ENCODE results near the gene ALX4. TPM values are rescaled to one million over a fixed set of nuclear protein-coding genes. Genes with fewer than 3 reads are reported as not detected.

ALX4 gene
- total and polyA plus RNA-seq, 2 donors (not counting 1 experiment from before 2014, with no cell fraction given) = not detected

GRCh38 chr11:44269369-44270351 lies 40.3 kb downstream of the ALX4 start:
- H3K27me3 Mint-ChIP-seq = peaks cover 17% of the 10 kb centered on the region
- H3K79me2 ChIP-seq (ENCODE audit: control insufficient read depth, insufficient read depth, low read length) = no peaks in the 10 kb centered on the region
- H3K9me3 Mint-ChIP-seq (ENCODE audit: insufficient read depth) = no peaks in the 10 kb centered on the region
- H3K9ac ChIP-seq (ENCODE audit: low read length) = no peak overlapping the region
- H3K4me1 Mint-ChIP-seq = no peaks in the 10 kb centered on the region
- no peaks in the 10 kb centered on the region for H3K27me3 ChIP-seq (replicated peaks in 1 of 4; ENCODE audit: control extremely low read depth in 1 of 4, control insufficient read depth in 3 of 4, insufficient read depth in 4 of 4, low read length in 3 of 4)
- H3K9me3 ChIP-seq (ENCODE audit: control extremely low read depth in 1 of 3, control insufficient read depth in 2 of 3, insufficient read depth in 1 of 3, low read length in 2 of 3) = peaks cover 0 to 3% (median 0%) of the 10 kb centered on the region in 3 donors
- H3K36me3 ChIP-seq (replicated peaks in 1 of 2; ENCODE audit: control extremely low read depth in 1 of 2, control insufficient read depth in 1 of 2, extremely low read depth in 1 of 2, insufficient read depth in 2 of 2, low read length in 1 of 2) = no peaks in the 10 kb centered on the region
- DNase-seq (no peak), ATAC-seq (ENCODE audit: low read depth) (no peak)
- CTCF ChIA-PET = no interaction called here
- H3K4me2 ChIP-seq (replicated peaks; ENCODE audit: low read depth, low read length, poor library complexity, severe bottlenecking) = no peak overlapping the region
- TF ChIP-seq EZH2 (IDR thresholded peaks at IDR 0.05; ENCODE audit: borderline replicate concordance, insufficient read depth, low read depth, low read length, poor library complexity, severe bottlenecking) (no peak), CTCF (IDR thresholded peaks at IDR 0.05) (no peak)
- no peak overlapping the region for H3K27ac Mint-ChIP-seq
- no peaks in the 10 kb centered on the region for H3K4me1 ChIP-seq (ENCODE audit: control insufficient read depth in 2 of 2, insufficient read depth in 2 of 2, low read length in 2 of 2)
- intact Hi-C loops (cut with micrococcal nuclease) = no loop called here
- POLR2A ChIA-PET = no interaction called here
- H3K4me3 ChIP-seq (ENCODE audit: control extremely low read depth in 1 of 5, extremely low read depth in 1 of 5, insufficient read depth in 1 of 5, low read depth in 2 of 5, low read length in 4 of 5) = no peak overlapping the region
- 84% methylated on average over 12 of the region's 17 CpGs for WGBS (ENCODE audit: insufficient coverage)
- H4K20me1 ChIP-seq (ENCODE audit: control insufficient read depth, insufficient read depth, low read length, poor library complexity, severe bottlenecking) = no peaks in the 10 kb centered on the region
- H3K4me3 Mint-ChIP-seq = no peak overlapping the region
- H2AFZ ChIP-seq (ENCODE audit: insufficient read depth, low read depth, low read length, poor library complexity, severe bottlenecking) = no peak overlapping the region
- H3K27ac ChIP-seq (ENCODE audit: low read length in 2 of 2) = no peak overlapping the region

GRCh38 chr11:44268614-44269080 lies 41.3 kb downstream of the ALX4 start:
- CTCF ChIA-PET = no interaction called here

More at GRCh38 chr11:44268614-44269080, 41.3 kb downstream of the ALX4 start:
- Histone ChIP-seq H2AFZ (ENCODE audit: insufficient read depth, low read depth, low read length, poor library complexity, severe bottlenecking) (no peak overlapping the region), H4K20me1 (ENCODE audit: control insufficient read depth, insufficient read depth, low read length, poor library complexity, severe bottlenecking) (no peaks in the 10 kb centered on the region), H3K79me2 (ENCODE audit: control insufficient read depth, insufficient read depth, low read length) (no peaks in the 10 kb centered on the region), H3K9me3 (ENCODE audit: control extremely low read depth in 1 of 3, control insufficient read depth in 2 of 3, insufficient read depth in 1 of 3, low read length in 2 of 3) (peaks cover 0 to 3% (median 0%) of the 10 kb centered on the region in 3 donors), H3K9ac (ENCODE audit: low read length) (no peak overlapping the region), H3K36me3 (replicated peaks in 1 of 2; ENCODE audit: control extremely low read depth in 1 of 2, control insufficient read depth in 1 of 2, extremely low read depth in 1 of 2, insufficient read depth in 2 of 2, low read length in 1 of 2) (no peaks in the 10 kb centered on the region), H3K4me3 (ENCODE audit: control extremely low read depth in 1 of 5, extremely low read depth in 1 of 5, insufficient read depth in 1 of 5, low read depth in 2 of 5, low read length in 4 of 5) (no peak overlapping the region), H3K4me1 (ENCODE audit: control insufficient read depth in 2 of 2, insufficient read depth in 2 of 2, low read length in 2 of 2) (no peaks in the 10 kb centered on the region), H3K27ac (ENCODE audit: low read length in 2 of 2) (no peak overlapping the region), H3K4me2 (replicated peaks; ENCODE audit: low read depth, low read length, poor library complexity, severe bottlenecking) (no peak overlapping the region), H3K27me3 (replicated peaks in 1 of 4; ENCODE audit: control extremely low read depth in 1 of 4, control insufficient read depth in 3 of 4, insufficient read depth in 4 of 4, low read length in 3 of 4) (no peaks in the 10 kb centered on the region)
- H3K27ac Mint-ChIP-seq = no peak overlapping the region
- H3K9me3 Mint-ChIP-seq (ENCODE audit: insufficient read depth) = no peaks in the 10 kb centered on the region
- no peak for DNase-seq
- POLR2A ChIA-PET = no interaction called here
- intact Hi-C loops (cut with micrococcal nuclease) = no loop called here
- WGBS (ENCODE audit: insufficient coverage) = 82% methylated on average over 4 of the region's 5 CpGs
- ATAC-seq (ENCODE audit: low read depth) = no peak
- no peaks in the 10 kb centered on the region for H3K4me1 Mint-ChIP-seq
- H3K4me3 Mint-ChIP-seq = no peak overlapping the region
- no peak for TF ChIP-seq EZH2 (IDR thresholded peaks at IDR 0.05; ENCODE audit: borderline replicate concordance, insufficient read depth, low read depth, low read length, poor library complexity, severe bottlenecking)
- TF ChIP-seq CTCF (IDR thresholded peaks at IDR 0.05) = no peak
- peaks cover 17% of the 10 kb centered on the region for H3K27me3 Mint-ChIP-seq
